LNCaP clone FGC (cell line): ENCODE results near the gene TEX13D.

Experiments used
- DNase-seq: peaks from one replicate; pipeline ENCODE4 v3.0.0-alpha.2; 2011; ENCODE audit warnings: low read depth
- H3K4me3 ChIP-seq: 2 replicates; pipeline ENCODE4 v1.5.1; 2011; ENCODE audit warnings: mild to moderate bottlenecking, low read depth, low read length, control low read depth
- CTCF ChIP-seq: IDR thresholded peaks from 2 replicates; pipeline ENCODE4 v1.5.1; 2012; ENCODE audit warnings: mild to moderate bottlenecking; ENCODE audit not compliant: control insufficient read depth, insufficient read depth; ENCODE audit errors: extremely low read depth

Gene TEX13D

GRCh38 chrX:124373348-124373747 is 40.9 kb downstream of the TEX13D start:
- H3K4me3 ChIP-seq = no peak overlapping the region
- no peak for TF ChIP-seq CTCF
- DNase-seq = no peak

GRCh38 chrX:124378643-124379042 is 46.2 kb downstream of the TEX13D start:
- no peak for TF ChIP-seq CTCF
- no peak for DNase-seq

GRCh38 chrX:124383354-124383753 is 50.9 kb downstream of the TEX13D start:
- no peak for DNase-seq
- no peak for TF ChIP-seq CTCF
- no peak overlapping the region for H3K4me3 ChIP-seq

More at GRCh38 chrX:124378643-124379042, 46.2 kb downstream of the TEX13D start:
- no peak overlapping the region for H3K4me3 ChIP-seq

- H3K4me3 ChIP-seq = no peak overlapping the region
- no peak for DNase-seq
- no peak for TF ChIP-seq CTCF
Measured at GRCh38 chrX:124386401-124386800, 53.9 kb downstream of the TEX13D start.
